ENCODE measurements around the gene SPOCD1. TPM values are rescaled to one million over a fixed set of nuclear protein-coding genes. Genes with fewer than 3 reads are reported as not detected.

Gene SPOCD1
- total RNA-seq, 1 donor from 2014 or later: 1.1 TPM

- no peak for TF ChIP-seq CTCF (conservative IDR thresholded peaks at IDR 0.05)
- Mint-ChIP-seq H3K4me1 (ENCODE audit: unreplicated experiment) (peaks cover 44% of the 10 kb centered on the region), H3K27ac (no peak overlapping the region), H3K4me3 (peak overlapping the region; percentile 53), H3K36me3 (no peaks in the 10 kb centered on the region), H3K27me3 (no peaks in the 10 kb centered on the region), H3K9me3 (no peaks in the 10 kb centered on the region)
- no peak for DNase-seq (ENCODE audit: extremely low spot score, unreplicated experiment)
Observed at GRCh38 chr1:31786366-31787060, 29.3 kb downstream of the SPOCD1 start.

GRCh38 chr1:31785947-31786290 lies 29.9 kb downstream of the SPOCD1 start:
- no peak overlapping the region for H3K27ac Mint-ChIP-seq
- H3K36me3 Mint-ChIP-seq: no peaks in the 10 kb centered on the region
- no peaks in the 10 kb centered on the region for H3K9me3 Mint-ChIP-seq
- no peak for TF ChIP-seq CTCF (conservative IDR thresholded peaks at IDR 0.05)
- no peak overlapping the region for H3K4me3 Mint-ChIP-seq
- H3K4me1 Mint-ChIP-seq (ENCODE audit: unreplicated experiment): peaks cover 50% of the 10 kb centered on the region
- DNase-seq (ENCODE audit: extremely low spot score, unreplicated experiment): no peak
- H3K27me3 Mint-ChIP-seq: no peaks in the 10 kb centered on the region

- H3K36me3 Mint-ChIP-seq: no peaks in the 10 kb centered on the region
- H3K27me3 Mint-ChIP-seq: peaks cover 4% of the 10 kb centered on the region
- H3K9me3 Mint-ChIP-seq: no peaks in the 10 kb centered on the region
- no peak for TF ChIP-seq CTCF (conservative IDR thresholded peaks at IDR 0.05)
- DNase-seq (ENCODE audit: extremely low spot score, unreplicated experiment): no peak
- H3K4me1 Mint-ChIP-seq (ENCODE audit: unreplicated experiment): peaks cover 55% of the 10 kb centered on the region
- H3K27ac Mint-ChIP-seq: no peak overlapping the region
- H3K4me3 Mint-ChIP-seq: no peak overlapping the region
Observed at GRCh38 chr1:31785020-31785946, 30.5 kb downstream of the SPOCD1 start.

- H3K4me1 Mint-ChIP-seq (ENCODE audit: unreplicated experiment): peaks cover 52% of the 10 kb centered on the region
- no peaks in the 10 kb centered on the region for H3K9me3 Mint-ChIP-seq
- DNase-seq (ENCODE audit: extremely low spot score, unreplicated experiment): no peak
- no peak overlapping the region for H3K4me3 Mint-ChIP-seq
- H3K36me3 Mint-ChIP-seq: no peaks in the 10 kb centered on the region
- TF ChIP-seq CTCF (conservative IDR thresholded peaks at IDR 0.05): no peak
- peaks cover 4% of the 10 kb centered on the region for H3K27me3 Mint-ChIP-seq
- H3K27ac Mint-ChIP-seq: no peak overlapping the region
Observed at GRCh38 chr1:31784356-31785019, 31.3 kb downstream of the SPOCD1 start.

GRCh38 chr1:31783846-31784245 lies 32.0 kb downstream of the SPOCD1 start:
- DNase-seq (ENCODE audit: extremely low spot score, unreplicated experiment): no peak
- no peak for TF ChIP-seq CTCF (conservative IDR thresholded peaks at IDR 0.05)
- Mint-ChIP-seq H3K4me1 (ENCODE audit: unreplicated experiment) (peaks cover 50% of the 10 kb centered on the region), H3K36me3 (no peaks in the 10 kb centered on the region), H3K27ac (no peak overlapping the region), H3K4me3 (no peak overlapping the region), H3K27me3 (peaks cover 4% of the 10 kb centered on the region), H3K9me3 (no peaks in the 10 kb centered on the region)

All from type B pancreatic cell (in vitro differentiated cells).